ENCODE measurements around the gene LMAN2L. TPM values are rescaled to one million over a fixed set of nuclear protein-coding genes. Genes with fewer than 3 reads are reported as not detected.

LMAN2L gene
- total RNA-seq, 1 donor from 2014 or later, result 14.2 TPM

GRCh38 chr2:96700086-96700485 is 39.8 kb downstream of the LMAN2L start:
- no peak for DNase-seq (ENCODE audit: low read depth)
- H3K27me3 ChIP-seq (ENCODE audit: control insufficient read depth, insufficient read depth, low read length), result no peaks in the 10 kb centered on the region
- H3K4me3 ChIP-seq (ENCODE audit: low read depth, low read length), result no peak overlapping the region
- no peak for TF ChIP-seq CTCF (IDR thresholded peaks at IDR 0.05; ENCODE audit: insufficient read depth, low read length, poor library complexity, severe bottlenecking)
- H3K36me3 ChIP-seq (ENCODE audit: control insufficient read depth, insufficient read depth, low read length), result no peaks in the 10 kb centered on the region

- no peak overlapping the region for H3K4me3 ChIP-seq (ENCODE audit: low read depth, low read length)
- no peak for TF ChIP-seq CTCF (IDR thresholded peaks at IDR 0.05; ENCODE audit: insufficient read depth, low read length, poor library complexity, severe bottlenecking)
- no peak for DNase-seq (ENCODE audit: low read depth)
- H3K36me3 ChIP-seq (ENCODE audit: control insufficient read depth, insufficient read depth, low read length), result no peaks in the 10 kb centered on the region
- no peaks in the 10 kb centered on the region for H3K27me3 ChIP-seq (ENCODE audit: control insufficient read depth, insufficient read depth, low read length)
Measured at GRCh38 chr2:96699621-96700020, 40.2 kb downstream of the LMAN2L start.

- no peak for DNase-seq (ENCODE audit: low read depth)
- Histone ChIP-seq H3K36me3 (ENCODE audit: control insufficient read depth, insufficient read depth, low read length) (no peaks in the 10 kb centered on the region), H3K4me3 (ENCODE audit: low read depth, low read length) (no peak overlapping the region), H3K27me3 (ENCODE audit: control insufficient read depth, insufficient read depth, low read length) (no peaks in the 10 kb centered on the region)
- TF ChIP-seq CTCF (IDR thresholded peaks at IDR 0.05; ENCODE audit: insufficient read depth, low read length, poor library complexity, severe bottlenecking), result no peak
Measured at GRCh38 chr2:96699021-96699420, 40.8 kb downstream of the LMAN2L start.

GRCh38 chr2:96698221-96698861 is 41.5 kb downstream of the LMAN2L start:
- no peak for TF ChIP-seq CTCF (IDR thresholded peaks at IDR 0.05; ENCODE audit: insufficient read depth, low read length, poor library complexity, severe bottlenecking)
- DNase-seq (ENCODE audit: low read depth), result no peak

GRCh38 chr2:96697476-96697875 is 42.4 kb downstream of the LMAN2L start:
- Histone ChIP-seq H3K27me3 (ENCODE audit: control insufficient read depth, insufficient read depth, low read length) (no peaks in the 10 kb centered on the region), H3K36me3 (ENCODE audit: control insufficient read depth, insufficient read depth, low read length) (no peaks in the 10 kb centered on the region), H3K4me3 (ENCODE audit: low read depth, low read length) (no peak overlapping the region)
- no peak for DNase-seq (ENCODE audit: low read depth)
- TF ChIP-seq CTCF (IDR thresholded peaks at IDR 0.05; ENCODE audit: insufficient read depth, low read length, poor library complexity, severe bottlenecking), result no peak

More at GRCh38 chr2:96698221-96698861, 41.5 kb downstream of the LMAN2L start:
- Histone ChIP-seq H3K4me3 (ENCODE audit: low read depth, low read length) (no peak overlapping the region), H3K36me3 (ENCODE audit: control insufficient read depth, insufficient read depth, low read length) (no peaks in the 10 kb centered on the region), H3K27me3 (ENCODE audit: control insufficient read depth, insufficient read depth, low read length) (no peaks in the 10 kb centered on the region)

- Histone ChIP-seq H3K4me3 (ENCODE audit: low read depth, low read length) (no peak overlapping the region), H3K36me3 (ENCODE audit: control insufficient read depth, insufficient read depth, low read length) (no peaks in the 10 kb centered on the region), H3K27me3 (ENCODE audit: control insufficient read depth, insufficient read depth, low read length) (no peaks in the 10 kb centered on the region)
- no peak for DNase-seq (ENCODE audit: low read depth)
- peak; percentile 2 for TF ChIP-seq CTCF (IDR thresholded peaks at IDR 0.05; ENCODE audit: insufficient read depth, low read length, poor library complexity, severe bottlenecking)
Measured at GRCh38 chr2:96695602-96696001, 44.3 kb downstream of the LMAN2L start.

Data from kidney epithelial cell (primary cell).